HUES48 (cell line): ENCODE measurements around the gene ARMH1.
A peak's percentile ranks its signal among the peaks of the same experiment; 100 is the strongest.
"Not testable (repeated sequence)": the region's sequence is repeated elsewhere in the genome, so short reads cannot be mapped to it uniquely, and the experiment has no call there.

Experiments used
- H3K27ac ChIP-seq: one replicate; pipeline ENCODE4 v1.7.0; 2013; ENCODE audit warnings: low read depth, low read length, inconsistent platforms
- H3K27me3 ChIP-seq: 2 replicates; pipeline ENCODE4 v1.6.1; 2013; ENCODE audit warnings: mild to moderate bottlenecking, low read length; ENCODE audit not compliant: control insufficient read depth, insufficient read depth
- H3K36me3 ChIP-seq: 2 replicates; pipeline ENCODE4 v1.6.1; 2013; ENCODE audit warnings: low read length; ENCODE audit not compliant: control insufficient read depth, insufficient read depth
- H3K4me1 ChIP-seq: 2 replicates; pipeline ENCODE4 v1.6.1; 2013; ENCODE audit warnings: mild to moderate bottlenecking, low read length; ENCODE audit not compliant: control insufficient read depth, insufficient read depth
- H3K4me3 ChIP-seq: 2 replicates; pipeline ENCODE4 v1.5.1; 2013; ENCODE audit warnings: mild to moderate bottlenecking, low read depth, low read length
- H3K9ac ChIP-seq: 2 replicates; pipeline ENCODE4 v1.6.1; 2013; ENCODE audit warnings: mild to moderate bottlenecking, low read depth, low read length, moderate library complexity
- H3K9me3 ChIP-seq: 2 replicates; pipeline ENCODE4 v1.6.1; 2013; ENCODE audit warnings: low read length; ENCODE audit not compliant: control insufficient read depth, insufficient read depth

ARMH1 gene

DNA sequence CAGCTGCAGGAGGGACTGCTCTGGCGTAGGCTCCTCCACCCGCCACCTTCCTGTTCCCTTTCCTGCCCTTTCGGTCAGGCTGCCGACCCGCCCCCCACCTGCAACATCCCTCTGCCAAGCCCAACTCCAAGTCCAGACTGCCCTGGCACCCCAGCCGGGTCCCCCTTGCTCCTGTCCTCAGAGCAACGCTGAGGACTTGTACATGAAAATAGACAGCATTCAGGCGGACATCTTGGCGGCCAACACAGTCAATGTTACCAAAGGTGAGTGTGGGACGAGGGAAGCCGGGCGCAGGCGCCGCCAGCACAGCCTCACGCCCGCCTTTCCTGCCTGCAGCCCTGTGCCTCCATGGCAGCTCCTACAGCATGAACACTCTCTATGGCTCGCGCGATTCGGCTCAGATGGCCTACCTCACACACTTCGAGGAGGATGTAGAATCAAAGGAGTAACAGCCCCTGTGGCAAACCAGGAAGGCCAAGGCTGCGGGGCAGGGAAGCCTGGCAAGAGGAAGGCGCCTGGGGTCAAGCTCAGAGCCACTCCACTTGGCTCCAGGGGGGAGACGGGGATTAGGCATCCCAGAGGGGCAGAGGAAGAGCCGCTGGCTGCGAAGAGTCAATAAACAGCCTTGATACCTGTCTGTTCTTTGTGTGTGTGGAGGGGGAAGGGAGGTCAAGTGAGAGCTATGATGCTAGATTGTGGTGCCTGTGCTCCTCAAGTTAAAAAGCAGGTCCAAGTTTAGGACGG lies 50.6 kb downstream of the ARMH1 start:
- H3K4me1 ChIP-seq: no peaks in the 10 kb centered on the region
- no peaks in the 10 kb centered on the region for H3K27me3 ChIP-seq
- H3K9ac ChIP-seq: no peak overlapping the region
- H3K9me3 ChIP-seq: no peaks in the 10 kb centered on the region
- no peak overlapping the region for H3K4me3 ChIP-seq
- no peaks in the 10 kb centered on the region for H3K36me3 ChIP-seq
- no peak overlapping the region for H3K27ac ChIP-seq

GRCh38 chr1:44730741-44731512 lies 56.4 kb downstream of the ARMH1 start, which contains the start of gene RNU5D-1:
TSS of gene RNU5D-1 (minus strand) at chr1:44731170.
- Histone ChIP-seq H3K36me3 (no peaks in the 10 kb centered on the region), H3K9ac (peak within 1 kb of the TSS; percentile 96), H3K4me1 (0 out of 2 replicates have a peak, but pooled peaks cover 2% of the 10 kb centered on the region), H3K27ac (peak within 1 kb of the TSS; percentile 100), H3K4me3 (no peak within 1 kb of the TSS), H3K9me3 (no peaks in the 10 kb centered on the region), H3K27me3 (no peaks in the 10 kb centered on the region)

DNA sequence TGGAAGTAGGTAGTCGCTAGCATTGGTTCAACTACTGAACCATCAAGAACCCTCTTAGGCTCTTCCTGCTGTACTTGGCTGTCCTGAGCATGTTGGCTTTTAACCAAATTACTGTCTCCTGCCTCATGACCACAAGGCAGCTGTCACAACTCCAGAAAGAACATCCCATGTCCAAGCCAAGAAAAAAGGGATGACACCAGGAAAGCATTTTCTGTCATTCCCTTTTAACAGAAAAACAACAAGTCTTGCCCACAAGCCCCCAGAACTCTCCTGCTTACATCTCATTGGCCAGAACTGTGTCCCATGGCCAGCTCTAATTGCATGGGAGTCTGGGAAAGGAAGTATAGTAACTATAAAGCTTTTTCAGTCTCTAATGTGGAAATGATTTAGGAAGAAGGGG lies 58.9 kb downstream of the ARMH1 start:
- no peak overlapping the region for H3K4me3 ChIP-seq
- H3K4me1 ChIP-seq: 0 out of 2 replicates have a peak, but pooled peaks cover 2% of the 10 kb centered on the region
- H3K36me3 ChIP-seq: no peaks in the 10 kb centered on the region
- no peak overlapping the region for H3K27ac ChIP-seq
- no peaks in the 10 kb centered on the region for H3K27me3 ChIP-seq
- H3K9ac ChIP-seq: no peak overlapping the region
- H3K9me3 ChIP-seq: no peaks in the 10 kb centered on the region

DNA sequence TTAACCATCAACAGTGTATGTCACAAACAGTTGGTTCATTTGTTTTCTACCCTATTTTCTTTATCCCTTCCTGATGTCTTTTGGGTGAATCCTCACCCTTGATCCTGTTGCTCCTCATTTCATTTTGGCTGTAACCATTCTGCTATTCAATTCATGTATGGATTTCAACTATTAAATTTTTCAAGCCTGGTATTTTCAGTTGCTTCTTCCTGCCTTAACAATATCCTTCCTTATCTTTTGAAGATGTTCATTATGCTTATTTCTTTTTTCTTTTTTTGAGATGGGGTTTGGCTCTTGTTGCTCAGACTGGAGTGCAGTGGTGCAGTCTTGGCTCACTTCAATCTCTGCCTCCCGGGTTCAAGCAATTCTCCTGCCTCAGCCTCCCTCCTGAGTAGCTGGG lies 59.3 kb downstream of the ARMH1 start:
- no peaks in the 10 kb centered on the region for H3K27me3 ChIP-seq
- no peak overlapping the region for H3K27ac ChIP-seq
- H3K9me3 ChIP-seq: no peaks in the 10 kb centered on the region
- H3K36me3 ChIP-seq: no peaks in the 10 kb centered on the region
- H3K4me3 ChIP-seq: no peak overlapping the region
- no peak overlapping the region for H3K9ac ChIP-seq
- 0 out of 2 replicates have a peak, but pooled peaks cover 2% of the 10 kb centered on the region for H3K4me1 ChIP-seq

DNA sequence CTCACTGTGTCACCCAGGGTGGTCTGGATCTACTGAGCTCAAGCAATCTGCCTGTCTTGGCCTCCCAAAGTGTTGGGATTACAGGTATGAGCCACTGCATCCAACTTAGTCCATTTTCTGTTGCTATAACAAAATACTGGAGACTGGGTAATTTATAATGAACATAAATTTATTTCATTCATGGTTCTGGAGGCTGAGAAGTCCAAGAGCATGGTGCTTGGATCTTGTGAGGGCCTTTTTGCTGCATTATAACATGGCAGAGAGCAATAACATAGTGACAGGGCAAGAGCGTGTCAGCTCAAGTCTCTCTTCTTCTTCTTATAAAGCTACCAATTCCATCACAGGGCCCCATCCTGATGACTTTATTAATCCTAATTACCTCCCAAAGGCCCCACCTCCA lies 61.5 kb downstream of the ARMH1 start:
- Histone ChIP-seq H3K9me3 (no peaks in the 10 kb centered on the region), H3K27ac (no peak overlapping the region), H3K4me1 (peaks cover 7% of the 10 kb centered on the region; the same call in 1 of the 2 replicates), H3K27me3 (no peaks in the 10 kb centered on the region), H3K36me3 (peaks cover 3% of the 10 kb centered on the region), H3K9ac (no peak overlapping the region), H3K4me3 (no peak overlapping the region)

GRCh38 chr1:44738953-44739306 lies 64.4 kb downstream of the ARMH1 start:
- peak overlapping the region; percentile 70 for H3K27ac ChIP-seq
- peaks cover 26% of the 10 kb centered on the region for H3K36me3 ChIP-seq
- H3K9me3 ChIP-seq, H3K4me1 ChIP-seq, H3K27me3 ChIP-seq, H3K9ac ChIP-seq: not testable (repeated sequence)
- H3K4me3 ChIP-seq: peak overlapping the region; percentile 79

- peak within 1 kb of the TSS; percentile 84 for H3K27ac ChIP-seq
- peaks cover 6% of the 10 kb centered on the region; the same call in 1 of the 2 replicates for H3K4me1 ChIP-seq
- no peaks in the 10 kb centered on the region for H3K27me3 ChIP-seq
- no peaks in the 10 kb centered on the region for H3K9me3 ChIP-seq
- peak within 1 kb of the TSS; percentile 79 for H3K4me3 ChIP-seq
- H3K9ac ChIP-seq: peak within 1 kb of the TSS; percentile 76
- H3K36me3 ChIP-seq: peaks cover 32% of the 10 kb centered on the region
Measured at GRCh38 chr1:44739307-44740178, 65.0 kb downstream of the ARMH1 start, which contains the start of gene KIF2C. TSS of gene KIF2C (plus strand) at chr1:44739837. CDS start at chr1:44739933, 96 bp downstream.

DNA sequence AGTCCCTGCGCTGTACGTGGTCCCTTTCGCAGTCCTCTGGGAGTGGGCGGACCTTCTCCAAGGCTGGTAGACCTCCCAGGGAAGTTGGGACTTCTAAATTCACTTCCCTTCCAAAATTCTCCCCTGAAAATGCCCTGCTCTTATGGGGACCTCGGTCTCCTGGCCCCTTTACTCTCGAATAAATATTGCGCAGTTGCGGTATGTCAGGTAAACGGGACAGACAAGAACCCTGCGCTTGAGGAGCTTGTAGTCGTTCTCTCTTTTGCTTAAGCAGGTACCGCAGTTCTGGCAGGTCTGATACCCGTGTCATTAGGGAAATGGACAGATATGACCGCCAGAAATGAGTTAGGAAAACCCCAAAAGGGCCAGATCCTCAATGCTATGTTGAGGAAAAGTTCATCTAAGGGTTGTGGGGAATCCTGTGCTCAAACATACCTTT lies 65.7 kb downstream of the ARMH1 start:
- Histone ChIP-seq H3K4me3 (peak overlapping the region; percentile 79), H3K27me3 (no peaks in the 10 kb centered on the region), H3K36me3 (peaks cover 36% of the 10 kb centered on the region), H3K27ac (peak overlapping the region; percentile 84), H3K9ac (peak overlapping the region; percentile 76), H3K4me1 (peaks cover 6% of the 10 kb centered on the region; the same call in 1 of the 2 replicates), H3K9me3 (no peaks in the 10 kb centered on the region)

GRCh38 chr1:44743211-44743610 lies 68.7 kb downstream of the ARMH1 start:
- Histone ChIP-seq H3K9ac (no peak overlapping the region), H3K36me3 (peaks cover 61% of the 10 kb centered on the region), H3K27me3 (no peaks in the 10 kb centered on the region), H3K4me1 (peaks cover 6% of the 10 kb centered on the region; the same call in 1 of the 2 replicates), H3K9me3 (no peaks in the 10 kb centered on the region), H3K27ac (no peak overlapping the region), H3K4me3 (no peak overlapping the region)

- H3K27ac ChIP-seq: no peak overlapping the region
- no peaks in the 10 kb centered on the region for H3K27me3 ChIP-seq
- no peaks in the 10 kb centered on the region for H3K9me3 ChIP-seq
- H3K36me3 ChIP-seq: peaks cover 83% of the 10 kb centered on the region
- no peaks in the 10 kb centered on the region for H3K4me1 ChIP-seq
- no peak overlapping the region for H3K9ac ChIP-seq
- H3K4me3 ChIP-seq: no peak overlapping the region
Measured at GRCh38 chr1:44747878-44748277, 73.4 kb downstream of the ARMH1 start.
